Brain microvascular endothelial cell (primary cell): Measurements from ENCODE around the gene CACNA1H.

ENCODE experiments used
- DNase-seq: peaks from one replicate; pipeline ENCODE4 v3.0.0-alpha.2; 2020
- H3K27ac ChIP-seq: fragments of 250-450 bp; sonication (Bioruptor Pico); 2 replicates; pipeline ENCODE4 v1.5.1; 2020; ENCODE audit warnings: mild to moderate bottlenecking, moderate library complexity
- H3K27me3 ChIP-seq: fragments of 250-450 bp; sonication (Bioruptor Pico); replicated peaks from 2 replicates; pipeline ENCODE4 v1.5.1; 2020; ENCODE audit warnings: mild to moderate bottlenecking
- H3K36me3 ChIP-seq: fragments of 250-450 bp; sonication (Bioruptor Pico); replicated peaks from 2 replicates; pipeline ENCODE4 v1.5.1; 2020; ENCODE audit warnings: mild to moderate bottlenecking
- H3K4me3 ChIP-seq: 2 replicates; pipeline ENCODE4 v1.5.1; 2011; ENCODE audit warnings: low read depth, mild to moderate bottlenecking, control low read depth, low read length, moderate library complexity
- CTCF ChIP-seq: IDR thresholded peaks from 2 replicates; pipeline ENCODE4 v1.5.1; 2011; ENCODE audit warnings: low read depth, mild to moderate bottlenecking, moderate library complexity, low read length, control low read depth, inconsistent platforms; ENCODE audit errors: missing control alignments
- in situ Hi-C: cut with HindIII; loops from 2 replicates; pipeline ENCODE4 v1.10.0; 2017; ENCODE audit warnings: low sequenced_read_pairs, low pct_ligation_motif_present

CACNA1H gene

GRCh38 chr16:1256874-1257322 lies 104.0 kb downstream of the CACNA1H start:
- no peak for TF ChIP-seq CTCF
- in situ Hi-C loops = no loop called here
- Histone ChIP-seq H3K27ac (no peak overlapping the region), H3K27me3 (peaks cover 25% of the 10 kb centered on the region), H3K36me3 (no peaks in the 10 kb centered on the region), H3K4me3 (no peak overlapping the region)
- no peak for DNase-seq

GRCh38 chr16:1257561-1258224 lies 104.8 kb downstream of the CACNA1H start:
- Histone ChIP-seq H3K27ac (no peak overlapping the region), H3K36me3 (no peaks in the 10 kb centered on the region), H3K27me3 (peaks cover 31% of the 10 kb centered on the region), H3K4me3 (no peak overlapping the region)
- in situ Hi-C loops = no loop called here
- DNase-seq = no peak
- TF ChIP-seq CTCF = no peak

- Histone ChIP-seq H3K36me3 (no peaks in the 10 kb centered on the region), H3K27me3 (peaks cover 31% of the 10 kb centered on the region), H3K27ac (no peak overlapping the region), H3K4me3 (no peak overlapping the region)
- TF ChIP-seq CTCF = no peak
- no peak for DNase-seq
- in situ Hi-C loops = no loop called here
Observed at GRCh38 chr16:1258225-1258600, 105.3 kb downstream of the CACNA1H start.

- Histone ChIP-seq H3K4me3 (no peak overlapping the region), H3K36me3 (no peaks in the 10 kb centered on the region), H3K27ac (no peak overlapping the region), H3K27me3 (peaks cover 31% of the 10 kb centered on the region)
- in situ Hi-C loops = no loop called here
- no peak for TF ChIP-seq CTCF
- DNase-seq = no peak
Observed at GRCh38 chr16:1258906-1259759, 106.2 kb downstream of the CACNA1H start.

- H3K27me3 ChIP-seq = peaks cover 31% of the 10 kb centered on the region
- H3K27ac ChIP-seq = no peak overlapping the region
- in situ Hi-C loops = no loop called here
- no peaks in the 10 kb centered on the region for H3K36me3 ChIP-seq
- DNase-seq = no peak
- H3K4me3 ChIP-seq = no peak overlapping the region
- no peak for TF ChIP-seq CTCF
Observed at GRCh38 chr16:1259760-1260068, 106.8 kb downstream of the CACNA1H start.
